ENCODE data around the gene ADAMTS12. TPM values are rescaled to one million over a fixed set of nuclear protein-coding genes. Genes with fewer than 3 reads are reported as not detected.
A peak's percentile ranks its signal among the peaks of the same experiment; 100 is the strongest.
"Not testable (repeated sequence)": the region's sequence is repeated elsewhere in the genome, so short reads cannot be mapped to it uniquely, and the experiment has no call there.

Gene ADAMTS12
- total RNA-seq, 2 experiments from 2014 or later, result not detected

DNA sequence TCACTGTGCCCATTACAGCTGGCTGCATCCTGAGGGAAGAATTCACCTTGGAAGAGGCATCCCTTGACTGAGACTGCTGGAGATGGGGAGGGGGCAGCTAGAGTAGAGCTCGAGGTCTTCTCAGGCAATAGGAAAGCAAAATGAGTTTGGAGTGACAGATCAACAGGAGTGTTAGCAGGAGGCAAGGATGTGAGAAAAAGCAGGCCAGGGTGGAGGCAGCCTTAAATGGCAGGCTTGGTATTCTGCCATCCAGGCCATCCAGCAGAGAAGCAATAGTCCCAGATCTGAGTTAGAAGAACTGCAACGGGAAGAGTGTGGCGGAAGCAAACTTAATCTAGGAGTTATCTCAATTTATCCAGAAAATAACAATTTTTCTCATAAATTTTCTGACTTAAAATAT, 6.1 kb downstream of the ADAMTS12 start:
- Mint-ChIP-seq H3K9me3 (no peaks in the 10 kb centered on the region), H3K27ac (no peak overlapping the region), H3K36me3 (ENCODE audit: low read depth) (no peaks in the 10 kb centered on the region), H3K4me3 (no peak overlapping the region), H3K27me3 (peaks cover 10% of the 10 kb centered on the region), H3K4me1 (ENCODE audit: low read depth) (no peaks in the 10 kb centered on the region)
- intact Hi-C loops (cut with micrococcal nuclease), result no loop called here
- ChIA-PET POLR2A (no interaction called here), CTCF (no interaction called here)
- DNase-seq (no peak), ATAC-seq (no peak)
- TF ChIP-seq CTCF (IDR thresholded peaks at IDR 0.05), result no peak

GRCh38 chr5:33883482-33883881, 8.3 kb downstream of the ADAMTS12 start:
- ATAC-seq (no peak), DNase-seq (no peak)
- Mint-ChIP-seq H3K4me3 (no peak overlapping the region), H3K27me3 (peaks cover 5% of the 10 kb centered on the region), H3K4me1 (ENCODE audit: low read depth) (no peaks in the 10 kb centered on the region), H3K27ac (no peak overlapping the region), H3K9me3 (no peaks in the 10 kb centered on the region), H3K36me3 (ENCODE audit: low read depth) (no peaks in the 10 kb centered on the region)
- intact Hi-C loops (cut with micrococcal nuclease), result no loop called here
- ChIA-PET POLR2A (no interaction called here), CTCF (no interaction called here)
- no peak for TF ChIP-seq CTCF (IDR thresholded peaks at IDR 0.05)

DNA sequence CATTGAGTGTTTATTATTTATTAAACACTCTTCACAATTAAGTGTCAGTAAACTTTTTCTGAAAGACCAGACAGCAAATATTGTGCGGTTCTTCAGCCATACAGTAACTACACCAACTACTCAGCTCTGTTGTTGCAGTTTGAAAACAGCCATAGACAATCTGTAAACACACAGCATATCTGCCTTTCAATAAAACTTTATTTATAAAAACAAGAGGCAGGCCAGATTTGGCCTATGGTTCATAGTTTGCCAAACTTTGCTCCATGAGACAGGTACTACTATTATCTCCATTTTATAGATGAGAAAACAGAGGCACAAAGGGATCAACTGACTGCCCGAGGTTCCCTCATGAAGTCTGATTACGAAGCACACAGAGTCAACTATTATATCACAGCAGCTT, 11.5 kb downstream of the ADAMTS12 start:
- peaks cover 5% of the 10 kb centered on the region for H3K27me3 Mint-ChIP-seq
- no peaks in the 10 kb centered on the region for H3K36me3 Mint-ChIP-seq (ENCODE audit: low read depth)
- intact Hi-C loops (cut with micrococcal nuclease), result no loop called here
- no peak for TF ChIP-seq CTCF (IDR thresholded peaks at IDR 0.05)
- H3K4me1 Mint-ChIP-seq (ENCODE audit: low read depth), result no peaks in the 10 kb centered on the region
- ATAC-seq, result no peak
- DNase-seq, result no peak
- H3K9me3 Mint-ChIP-seq, result peaks cover 2% of the 10 kb centered on the region
- ChIA-PET POLR2A (no interaction called here), CTCF (interaction anchor here (0.6 kb wide), 1 partner anchor 64 kb away, joined by 3 read pairs; no protein-coding TSS in a partner anchor)
- H3K27ac Mint-ChIP-seq, result no peak overlapping the region
- H3K4me3 Mint-ChIP-seq, result no peak overlapping the region

DNA sequence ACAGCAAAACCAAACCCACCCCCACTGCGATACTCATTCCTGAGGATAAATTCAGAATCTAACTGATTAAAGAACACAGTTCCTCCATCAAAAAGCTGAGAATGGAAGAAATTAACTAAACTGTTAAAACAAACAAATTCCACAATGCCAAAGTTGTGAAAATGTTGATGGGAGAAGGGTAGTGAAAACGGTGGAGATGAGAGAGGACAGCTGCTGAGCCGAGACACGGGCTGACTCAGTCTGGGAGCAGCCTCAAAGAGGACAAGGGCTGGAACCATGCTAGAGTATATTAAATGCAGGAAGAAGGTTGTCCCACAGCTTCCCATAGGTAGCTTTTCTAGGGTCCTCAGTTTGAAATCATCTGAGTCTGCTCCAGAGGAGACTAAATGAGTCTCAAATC, 14.3 kb downstream of the ADAMTS12 start:
- TF ChIP-seq CTCF (IDR thresholded peaks at IDR 0.05), result no peak
- intact Hi-C loops (cut with micrococcal nuclease), result no loop called here
- POLR2A ChIA-PET, result no interaction called here
- Mint-ChIP-seq H3K36me3 (ENCODE audit: low read depth) (no peaks in the 10 kb centered on the region), H3K9me3 (peaks cover 5% of the 10 kb centered on the region), H3K4me1 (ENCODE audit: low read depth) (no peaks in the 10 kb centered on the region), H3K27me3 (no peaks in the 10 kb centered on the region), H3K4me3 (no peak overlapping the region), H3K27ac (no peak overlapping the region)
- CTCF ChIA-PET, result interaction anchor here (1.1 kb wide), 1 partner anchor 9 kb away, joined by 3 read pairs; no protein-coding TSS in a partner anchor
- DNase-seq (no peak), ATAC-seq (no peak)

GRCh38 chr5:33867241-33867640, 24.5 kb downstream of the ADAMTS12 start:
- ATAC-seq (no peak), DNase-seq (no peak)
- Mint-ChIP-seq H3K9me3 (peaks cover 20% of the 10 kb centered on the region), H3K4me1 (ENCODE audit: low read depth) (no peaks in the 10 kb centered on the region), H3K36me3 (ENCODE audit: low read depth) (no peaks in the 10 kb centered on the region), H3K27me3 (no peaks in the 10 kb centered on the region), H3K4me3 (no peak overlapping the region), H3K27ac (no peak overlapping the region)
- CTCF ChIA-PET, result no interaction called here
- POLR2A ChIA-PET, result no interaction called here
- intact Hi-C loops (cut with micrococcal nuclease), result no loop called here
- no peak for TF ChIP-seq CTCF (IDR thresholded peaks at IDR 0.05)

- H3K9me3 Mint-ChIP-seq; CTCF ChIA-PET; intact Hi-C loops (cut with micrococcal nuclease); H3K27me3 Mint-ChIP-seq; H3K4me3 Mint-ChIP-seq; POLR2A ChIA-PET; ATAC-seq; H3K27ac Mint-ChIP-seq; H3K36me3 Mint-ChIP-seq (ENCODE audit: low read depth): not testable (repeated sequence)
- peaks cover 12% of the 10 kb centered on the region for H3K4me1 Mint-ChIP-seq (ENCODE audit: low read depth)
- DNase-seq, result peak; percentile 64
These were observed 32.6 kb downstream of the ADAMTS12 start for GRCh38 chr5:33859177-33859576.

All from activated CD8-positive, alpha-beta T cell treated with anti-CD3 and anti-CD28 coated beads for 36 hours (primary cell).